Trophoblast cell (in vitro differentiated cells and primary cell): ENCODE results near the gene TPM1.
A peak's percentile ranks its signal among the peaks of the same experiment; 100 is the strongest.

Experiments
- DNase-seq, 2 donors: peaks; one replicate each; pipeline ENCODE4 v3.0.0-alpha.2; 2016
- H2AFZ ChIP-seq: 2 replicates; pipeline ENCODE4 v1.6.1; 2013; ENCODE audit warnings: low read length, moderate library complexity, mild to moderate bottlenecking; ENCODE audit not compliant: insufficient read depth, poor library complexity
- H2AK5ac ChIP-seq: 2 replicates; pipeline ENCODE4 v1.6.1; 2013; ENCODE audit warnings: mild to moderate bottlenecking, low read length
- H2BK120ac ChIP-seq: 2 replicates; pipeline ENCODE4 v1.6.1; 2013; ENCODE audit warnings: low read length, mild to moderate bottlenecking, moderate library complexity; ENCODE audit not compliant: insufficient read depth, poor library complexity
- H2BK12ac ChIP-seq: 2 replicates; pipeline ENCODE4 v1.6.1; 2013; ENCODE audit warnings: mild to moderate bottlenecking, low read length, moderate library complexity
- H2BK5ac ChIP-seq: 2 replicates; pipeline ENCODE4 v1.6.1; 2013; ENCODE audit warnings: low read length, low read depth, moderate library complexity, mild to moderate bottlenecking; ENCODE audit not compliant: poor library complexity
- H3K14ac ChIP-seq: 2 replicates; pipeline ENCODE4 v1.6.1; 2013; ENCODE audit warnings: mild to moderate bottlenecking, low read length
- H3K18ac ChIP-seq: 2 replicates; pipeline ENCODE4 v1.6.1; 2013; ENCODE audit warnings: mild to moderate bottlenecking, low read length
- H3K23ac ChIP-seq: 2 replicates; pipeline ENCODE4 v1.6.1; 2013; ENCODE audit warnings: low read length
- H3K27ac ChIP-seq: 2 replicates; pipeline ENCODE4 v1.5.1; 2013; ENCODE audit warnings: low read depth, mild to moderate bottlenecking, inconsistent platforms, low read length, moderate library complexity
- H3K27me3 ChIP-seq: 2 replicates; pipeline ENCODE4 v1.6.1; 2013; ENCODE audit warnings: inconsistent platforms, mild to moderate bottlenecking, low read length, moderate library complexity; ENCODE audit not compliant: insufficient read depth
- H3K36me3 ChIP-seq, 2 experiments: 1 replicate in 1 of 2; 2 replicates in 1 of 2; pipeline ENCODE4 v1.6.1; 2013; ENCODE audit warnings: low read length in 2 of 2, mild to moderate bottlenecking in 2 of 2, moderate library complexity in 1 of 2; ENCODE audit not compliant: insufficient read depth in 2 of 2, control insufficient read depth in 1 of 2
- H3K4ac ChIP-seq: 2 replicates; pipeline ENCODE4 v1.6.1; 2013; ENCODE audit warnings: low read depth, mild to moderate bottlenecking, low read length, moderate library complexity
- H3K4me1 ChIP-seq, 2 experiments: 1 replicate in 1 of 2; 2 replicates in 1 of 2; pipeline ENCODE4 v1.6.1; 2013; ENCODE audit warnings: low read length in 2 of 2, mild to moderate bottlenecking in 2 of 2, moderate library complexity in 1 of 2; ENCODE audit not compliant: insufficient read depth in 2 of 2, control insufficient read depth in 1 of 2
- H3K4me2 ChIP-seq: 2 replicates; pipeline ENCODE4 v1.6.1; 2013; ENCODE audit warnings: inconsistent platforms, mild to moderate bottlenecking, low read length, moderate library complexity
- H3K4me3 ChIP-seq: 2 replicates; pipeline ENCODE4 v1.5.1; 2013; ENCODE audit warnings: mild to moderate bottlenecking, low read depth, low read length, inconsistent platforms
- H3K79me1 ChIP-seq: one replicate; pipeline ENCODE4 v1.6.1; 2013; ENCODE audit warnings: low read length
- H3K79me2 ChIP-seq: 2 replicates; pipeline ENCODE4 v1.6.1; 2013; ENCODE audit warnings: low read length, mild to moderate bottlenecking; ENCODE audit not compliant: control insufficient read depth, insufficient read depth, poor library complexity
- H3K9ac ChIP-seq: 2 replicates; pipeline ENCODE4 v1.6.1; 2013; ENCODE audit warnings: mild to moderate bottlenecking, low read length
- H3K9me3 ChIP-seq: 2 replicates; pipeline ENCODE4 v1.6.1; 2013; ENCODE audit warnings: low read depth, mild to moderate bottlenecking, control low read depth, inconsistent platforms, low read length; ENCODE audit not compliant: insufficient read depth
- H4K12ac ChIP-seq: 2 replicates; pipeline ENCODE4 v1.6.1; 2013; ENCODE audit warnings: low read depth, mild to moderate bottlenecking, low read length, moderate library complexity
- H4K8ac ChIP-seq: 2 replicates; pipeline ENCODE4 v1.6.1; 2013; ENCODE audit warnings: low read depth, mild to moderate bottlenecking, low read length, moderate library complexity
- H4K91ac ChIP-seq: one replicate; pipeline ENCODE4 v1.6.1; 2013; ENCODE audit warnings: low read depth, mild to moderate bottlenecking, low read length, moderate library complexity
- WGBS: extraction: QIAGEN DNeasy Blood & Tissue Kit; methylation state at CpG from one replicate; pipeline ENCODE4 v1.1.7; 2013; ENCODE audit warnings: missing lambda C conversion rate; ENCODE audit not compliant: insufficient read length, insufficient coverage; ENCODE audit errors: extremely low coverage; 5-methylcytosine and 5-hydroxymethylcytosine counted together

Gene TPM1

GRCh38 chr15:63054281-63054683 lies 11.7 kb downstream of the TPM1 start:
- WGBS: no CpG with 5 or more reads among the region's 4 CpGs
- H2BK12ac ChIP-seq: no peak overlapping the region

DNA sequence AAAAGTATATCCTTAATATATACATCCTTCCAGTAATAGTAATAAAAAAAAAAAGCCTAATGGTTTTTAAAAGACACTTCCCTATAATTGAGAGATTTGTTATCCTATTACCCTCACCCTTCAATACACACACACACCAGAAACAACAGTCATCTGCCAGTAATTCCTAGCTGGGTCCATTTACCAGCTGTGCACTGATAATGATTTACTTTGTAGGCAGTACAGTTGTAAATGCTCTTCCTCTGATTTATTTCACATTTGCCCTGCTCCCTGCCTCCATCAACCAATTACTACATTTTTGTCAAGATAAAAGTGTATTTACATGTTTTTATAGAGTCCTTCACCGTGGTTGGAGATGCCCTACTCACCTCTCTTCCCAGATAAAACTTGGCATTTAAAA lies 12.4 kb downstream of the TPM1 start:
- Histone ChIP-seq H2AK5ac (no peak overlapping the region), H3K27me3 (no peaks in the 10 kb centered on the region), H3K27ac (peak overlapping the region; percentile 27), H2BK120ac (no peak overlapping the region), H3K23ac (no peak overlapping the region), H3K4me3 (no peak overlapping the region), H3K79me1 (peaks cover 2% of the 10 kb centered on the region), H3K79me2 (no peaks in the 10 kb centered on the region), H3K18ac (no peak overlapping the region), H3K14ac (no peak overlapping the region), H4K12ac (no peak overlapping the region), H3K4me2 (no peak overlapping the region), H3K4ac (no peak overlapping the region), H4K91ac (no peak overlapping the region), H3K9me3 (no peaks in the 10 kb centered on the region), H3K4me1 (peaks cover 5 to 12% of the 10 kb centered on the region in 2 experiments), H3K9ac (no peak overlapping the region), H2AFZ (no peak overlapping the region), H3K36me3 (peaks cover 37 to 64% of the 10 kb centered on the region in 2 experiments), H2BK12ac (no peak overlapping the region), H4K8ac (no peak overlapping the region), H2BK5ac (no peak overlapping the region)
- DNase-seq: no peak
- no CpG with 5 or more reads among the region's 1 CpG for WGBS

More at GRCh38 chr15:63054281-63054683, 11.7 kb downstream of the TPM1 start:
- no peak overlapping the region for H4K91ac ChIP-seq
- peak overlapping the region; percentile 18 for H3K4me2 ChIP-seq
- H2BK120ac ChIP-seq: no peak overlapping the region
- peaks cover 32 to 62% of the 10 kb centered on the region in 2 experiments for H3K36me3 ChIP-seq
- H2AFZ ChIP-seq: peak overlapping the region; percentile 6
- H2AK5ac ChIP-seq: no peak overlapping the region
- peaks cover 7 to 14% of the 10 kb centered on the region in 2 experiments for H3K4me1 ChIP-seq
- no peak overlapping the region for H3K14ac ChIP-seq
- no peak overlapping the region for H4K8ac ChIP-seq
- peak overlapping the region; percentile 57 for H3K4ac ChIP-seq
- no peak overlapping the region for H3K23ac ChIP-seq
- no peaks in the 10 kb centered on the region for H3K79me2 ChIP-seq
- H2BK5ac ChIP-seq: peak overlapping the region; percentile 33
- no peaks in the 10 kb centered on the region for H3K27me3 ChIP-seq
- H4K12ac ChIP-seq: no peak overlapping the region
- H3K79me1 ChIP-seq: peaks cover 2% of the 10 kb centered on the region
- peak overlapping the region; percentile 73 for H3K27ac ChIP-seq
- no peaks in the 10 kb centered on the region for H3K9me3 ChIP-seq
- H3K9ac ChIP-seq: peak overlapping the region; percentile 35
- DNase-seq: no peak
- no peak overlapping the region for H3K4me3 ChIP-seq
- H3K18ac ChIP-seq: peak overlapping the region; percentile 62

GRCh38 chr15:63056829-63057228 lies 14.3 kb downstream of the TPM1 start:
- no peak overlapping the region for H2BK12ac ChIP-seq
- H3K4me2 ChIP-seq: no peak overlapping the region
- H3K18ac ChIP-seq: no peak overlapping the region
- H2BK120ac ChIP-seq: no peak overlapping the region
- DNase-seq: no peak
- no peak overlapping the region for H3K9ac ChIP-seq
- no peak overlapping the region for H3K4me3 ChIP-seq
- peaks cover 46 to 71% of the 10 kb centered on the region in 2 experiments for H3K36me3 ChIP-seq
- no peak overlapping the region for H3K4ac ChIP-seq
- H3K14ac ChIP-seq: no peak overlapping the region
- H3K27ac ChIP-seq: peak overlapping the region; percentile 45
- peaks cover 4% of the 10 kb centered on the region for H3K79me1 ChIP-seq
- peaks cover 4 to 14% of the 10 kb centered on the region in 2 experiments for H3K4me1 ChIP-seq
- H2BK5ac ChIP-seq: no peak overlapping the region
- H2AFZ ChIP-seq: no peak overlapping the region
- no peaks in the 10 kb centered on the region for H3K9me3 ChIP-seq
- no peak overlapping the region for H4K8ac ChIP-seq
- H4K91ac ChIP-seq: no peak overlapping the region
- no peak overlapping the region for H3K23ac ChIP-seq
- WGBS: no CpG with 5 or more reads among the region's 6 CpGs
- no peaks in the 10 kb centered on the region for H3K27me3 ChIP-seq
- no peak overlapping the region for H4K12ac ChIP-seq
- H3K79me2 ChIP-seq: no peaks in the 10 kb centered on the region
- no peak overlapping the region for H2AK5ac ChIP-seq

DNA sequence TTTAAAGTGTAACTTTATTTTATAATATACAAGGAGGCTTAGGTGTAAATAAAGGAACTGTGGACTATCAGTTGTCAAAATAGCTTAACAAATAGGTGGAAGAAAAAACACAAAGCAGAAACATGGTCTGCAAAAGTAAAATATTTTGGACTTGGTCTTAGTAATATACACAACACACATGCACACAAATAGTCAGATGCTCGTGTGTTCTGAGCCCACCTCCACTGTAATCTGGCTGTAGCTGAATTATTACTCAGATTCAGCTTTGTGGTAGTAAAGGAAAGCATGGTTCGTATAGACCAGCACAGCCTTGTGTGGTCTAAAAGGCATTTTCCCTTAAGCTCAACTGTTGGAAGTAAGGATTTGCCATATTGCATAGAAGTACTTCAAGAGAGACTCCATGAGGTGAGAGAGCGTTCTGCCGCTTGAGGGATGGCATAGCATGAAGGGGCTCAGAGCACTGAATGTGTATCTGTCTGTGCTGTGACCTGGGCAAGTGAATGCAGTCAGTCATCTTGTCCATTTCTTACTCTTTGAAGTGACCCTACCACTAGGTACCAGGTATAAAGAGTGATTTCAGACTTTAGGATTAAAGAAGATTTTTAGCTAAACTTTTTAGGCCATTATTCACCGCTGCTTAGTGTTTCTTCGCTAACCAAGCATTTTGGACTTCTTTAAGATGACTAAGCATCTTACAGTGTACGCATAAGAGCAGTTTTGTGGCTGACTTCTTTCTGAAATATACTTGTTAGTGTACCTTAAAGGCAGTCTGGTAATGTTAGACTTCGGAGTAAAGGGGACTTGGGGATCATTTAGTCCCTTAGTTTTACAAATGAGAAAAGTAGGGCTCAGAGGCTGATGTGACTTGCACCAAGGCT lies 15.2 kb downstream of the TPM1 start:
- Histone ChIP-seq H4K12ac (no peak overlapping the region), H3K27me3 (no peaks in the 10 kb centered on the region), H3K18ac (no peak overlapping the region), H2BK120ac (no peak overlapping the region), H3K4me3 (no peak overlapping the region), H3K79me1 (peaks cover 4% of the 10 kb centered on the region), H3K4me1 (peaks cover 3 to 14% of the 10 kb centered on the region in 2 experiments), H2BK12ac (no peak overlapping the region), H3K9ac (no peak overlapping the region), H4K8ac (no peak overlapping the region), H2BK5ac (no peak overlapping the region), H3K9me3 (no peaks in the 10 kb centered on the region), H3K14ac (no peak overlapping the region), H3K23ac (no peak overlapping the region), H2AK5ac (no peak overlapping the region), H3K79me2 (no peaks in the 10 kb centered on the region), H4K91ac (no peak overlapping the region), H3K4ac (no peak overlapping the region), H3K4me2 (no peak overlapping the region), H3K27ac (no peak overlapping the region), H3K36me3 (peaks cover 45 to 75% of the 10 kb centered on the region in 2 experiments), H2AFZ (no peak overlapping the region)
- DNase-seq: no peak
- no CpG with 5 or more reads among the region's 8 CpGs for WGBS
